ENCODE measurements around the gene OR2H2. TPM values are rescaled to one million over a fixed set of nuclear protein-coding genes. Genes with fewer than 3 reads are reported as not detected.
A peak's percentile ranks its signal among the peaks of the same experiment; 100 is the strongest.

OR2H2 gene
- total RNA-seq, 2 donors from 2014 or later: not detected

DNA sequence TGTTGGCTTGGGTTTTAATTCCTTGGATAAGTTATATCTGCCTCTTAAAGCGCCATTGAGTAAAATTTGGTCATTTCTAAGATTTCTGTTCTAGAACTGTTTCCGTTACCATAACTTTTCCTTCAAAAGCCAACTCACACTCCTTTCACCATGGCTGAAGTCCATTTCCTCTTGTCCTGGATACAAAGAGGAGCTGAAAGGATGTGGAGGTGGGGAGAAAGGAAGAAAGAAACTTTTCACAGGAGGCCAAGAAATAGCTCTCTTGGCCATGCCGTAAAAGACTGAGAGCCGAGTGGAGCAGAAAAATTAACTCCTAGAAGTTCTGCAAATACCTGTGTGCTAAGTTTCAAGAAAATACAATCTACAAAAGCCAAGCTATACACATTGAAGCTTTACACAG is 26.5 kb downstream of the OR2H2 start:
- Mint-ChIP-seq H3K27ac (no peak overlapping the region), H3K9me3 (no peaks in the 10 kb centered on the region), H3K27me3 (ENCODE audit: insufficient read depth) (no peaks in the 10 kb centered on the region), H3K4me3 (no peak overlapping the region), H3K36me3 (ENCODE audit: low read depth) (peaks cover 78% of the 10 kb centered on the region), H3K4me1 (no peaks in the 10 kb centered on the region)
- no peak for DNase-seq
- H3K4me1 ChIP-seq (ENCODE audit: control insufficient read depth, insufficient read depth, low read length): no peaks in the 10 kb centered on the region
- no peak overlapping the region for H3K9ac ChIP-seq (ENCODE audit: extremely low read depth, low read length, poor library complexity, severe bottlenecking)
- H3K9me3 ChIP-seq (ENCODE audit: control insufficient read depth, low read length): no peaks in the 10 kb centered on the region
- 90 to 95% methylated on average over 3 to 4 of the region's 4 CpGs for WGBS, 2 experiments (ENCODE audit: insufficient coverage in 1 of 2, insufficient read length in 1 of 2)
- H3K4me3 ChIP-seq (ENCODE audit: low read length): no peak overlapping the region
- peaks cover 77% of the 10 kb centered on the region for H3K36me3 ChIP-seq (ENCODE audit: control insufficient read depth, insufficient read depth, low read length)
- no peak overlapping the region for H3K27ac ChIP-seq (ENCODE audit: low read depth, low read length)
- no peaks in the 10 kb centered on the region for H3K27me3 ChIP-seq (ENCODE audit: control insufficient read depth, insufficient read depth, low read length, poor library complexity, severe bottlenecking)
- TF ChIP-seq, protein P1, sequence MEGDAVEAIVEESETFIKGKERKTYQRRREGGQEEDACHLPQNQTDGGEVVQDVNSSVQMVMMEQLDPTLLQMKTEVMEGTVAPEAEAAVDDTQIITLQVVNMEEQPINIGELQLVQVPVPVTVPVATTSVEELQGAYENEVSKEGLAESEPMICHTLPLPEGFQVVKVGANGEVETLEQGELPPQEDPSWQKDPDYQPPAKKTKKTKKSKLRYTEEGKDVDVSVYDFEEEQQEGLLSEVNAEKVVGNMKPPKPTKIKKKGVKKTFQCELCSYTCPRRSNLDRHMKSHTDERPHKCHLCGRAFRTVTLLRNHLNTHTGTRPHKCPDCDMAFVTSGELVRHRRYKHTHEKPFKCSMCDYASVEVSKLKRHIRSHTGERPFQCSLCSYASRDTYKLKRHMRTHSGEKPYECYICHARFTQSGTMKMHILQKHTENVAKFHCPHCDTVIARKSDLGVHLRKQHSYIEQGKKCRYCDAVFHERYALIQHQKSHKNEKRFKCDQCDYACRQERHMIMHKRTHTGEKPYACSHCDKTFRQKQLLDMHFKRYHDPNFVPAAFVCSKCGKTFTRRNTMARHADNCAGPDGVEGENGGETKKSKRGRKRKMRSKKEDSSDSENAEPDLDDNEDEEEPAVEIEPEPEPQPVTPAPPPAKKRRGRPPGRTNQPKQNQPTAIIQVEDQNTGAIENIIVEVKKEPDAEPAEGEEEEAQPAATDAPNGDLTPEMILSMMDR (conservative IDR thresholded peaks at IDR 0.05): no peak

DNA sequence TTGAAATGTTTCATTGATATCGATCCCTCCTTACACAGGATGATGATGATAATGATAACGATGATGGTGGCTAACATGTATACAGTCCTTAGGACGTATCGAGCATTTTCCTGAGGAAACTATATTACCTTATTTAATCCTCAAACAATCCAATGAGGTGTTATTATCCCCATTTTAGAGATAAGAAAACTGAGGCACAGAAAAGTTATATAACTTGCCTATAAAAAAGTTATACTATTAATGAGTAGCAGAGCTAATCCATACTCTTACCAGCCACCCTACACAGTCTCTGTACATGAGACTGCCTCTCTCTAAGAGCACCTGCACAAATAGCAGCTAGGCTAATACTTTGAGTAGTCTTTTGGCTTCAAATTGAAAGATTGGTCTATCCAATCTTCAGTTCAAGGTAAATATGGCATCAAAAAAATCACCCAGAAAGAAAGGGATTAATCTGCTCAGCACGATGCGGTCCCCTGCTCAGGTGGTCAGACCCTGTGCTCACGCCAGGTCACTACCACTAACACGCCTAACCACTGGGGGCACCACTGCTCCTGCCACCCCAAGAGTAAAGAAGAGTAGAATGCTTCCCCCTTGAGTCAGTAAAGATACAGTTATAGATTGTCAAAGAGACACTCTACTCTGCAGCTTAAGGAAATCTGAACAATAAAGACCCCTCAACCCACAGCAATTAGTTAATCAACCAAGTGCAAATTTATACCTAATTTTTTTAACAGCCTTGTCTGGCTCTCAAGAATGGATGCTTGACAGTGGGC is 33.0 kb downstream of the OR2H2 start:
- TF ChIP-seq, protein P1 (conservative IDR thresholded peaks at IDR 0.05): peak; percentile 76
- WGBS, 2 experiments (ENCODE audit: insufficient coverage in 1 of 2, insufficient read length in 1 of 2): 92 to 93% methylated on average over 3 to 8 of the region's 8 CpGs
- Histone ChIP-seq H3K9ac (ENCODE audit: extremely low read depth, low read length, poor library complexity, severe bottlenecking) (no peak overlapping the region), H3K36me3 (ENCODE audit: control insufficient read depth, insufficient read depth, low read length) (peaks cover 68% of the 10 kb centered on the region), H3K4me1 (ENCODE audit: control insufficient read depth, insufficient read depth, low read length) (no peaks in the 10 kb centered on the region), H3K27ac (ENCODE audit: low read depth, low read length) (no peak overlapping the region), H3K9me3 (ENCODE audit: control insufficient read depth, low read length) (no peaks in the 10 kb centered on the region), H3K4me3 (ENCODE audit: low read length) (no peak overlapping the region), H3K27me3 (ENCODE audit: control insufficient read depth, insufficient read depth, low read length, poor library complexity, severe bottlenecking) (no peaks in the 10 kb centered on the region)
- Mint-ChIP-seq H3K4me1 (peaks cover 21% of the 10 kb centered on the region), H3K4me3 (no peak overlapping the region), H3K9me3 (no peaks in the 10 kb centered on the region), H3K36me3 (ENCODE audit: low read depth) (peaks cover 74% of the 10 kb centered on the region), H3K27me3 (ENCODE audit: insufficient read depth) (no peaks in the 10 kb centered on the region), H3K27ac (no peak overlapping the region)
- peak; percentile 81 for DNase-seq

DNA sequence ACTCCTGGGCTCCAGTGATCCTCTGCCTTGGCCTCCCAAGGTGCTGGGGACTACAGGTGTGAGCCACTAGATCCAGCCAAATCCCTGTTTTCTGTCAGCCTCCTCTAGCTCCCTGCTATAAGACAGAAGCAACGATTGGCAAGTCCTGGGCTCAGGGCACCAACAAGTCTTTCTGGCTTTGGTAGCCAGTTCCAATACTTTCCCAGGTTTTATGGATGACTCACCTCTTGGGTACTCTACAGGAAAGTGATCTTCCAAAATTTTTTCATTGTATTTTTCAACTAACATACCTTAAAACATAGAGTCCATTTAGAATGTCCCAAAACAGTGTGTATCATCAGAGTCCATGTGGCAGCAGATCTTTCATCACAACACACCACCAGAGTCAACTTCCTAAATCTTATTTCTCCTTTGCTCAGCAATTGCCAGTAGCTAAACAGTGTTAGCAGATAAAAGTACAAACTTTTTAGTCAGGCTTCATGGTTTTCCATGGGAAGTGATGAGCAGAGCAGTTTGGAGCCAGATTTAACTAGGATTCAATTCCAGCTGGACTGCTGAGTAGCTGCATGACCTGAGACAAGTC is 34.7 kb downstream of the OR2H2 start:
- Mint-ChIP-seq H3K4me3 (no peak overlapping the region), H3K27ac (no peak overlapping the region), H3K9me3 (no peaks in the 10 kb centered on the region), H3K4me1 (peaks cover 38% of the 10 kb centered on the region), H3K36me3 (ENCODE audit: low read depth) (peaks cover 66% of the 10 kb centered on the region), H3K27me3 (ENCODE audit: insufficient read depth) (no peaks in the 10 kb centered on the region)
- no peak for DNase-seq
- Histone ChIP-seq H3K9ac (ENCODE audit: extremely low read depth, low read length, poor library complexity, severe bottlenecking) (no peak overlapping the region), H3K4me3 (ENCODE audit: low read length) (no peak overlapping the region), H3K27ac (ENCODE audit: low read depth, low read length) (no peak overlapping the region), H3K36me3 (ENCODE audit: control insufficient read depth, insufficient read depth, low read length) (peaks cover 52% of the 10 kb centered on the region), H3K9me3 (ENCODE audit: control insufficient read depth, low read length) (no peaks in the 10 kb centered on the region), H3K27me3 (ENCODE audit: control insufficient read depth, insufficient read depth, low read length, poor library complexity, severe bottlenecking) (no peaks in the 10 kb centered on the region), H3K4me1 (ENCODE audit: control insufficient read depth, insufficient read depth, low read length) (peaks cover 10% of the 10 kb centered on the region)
- TF ChIP-seq, protein P1 (conservative IDR thresholded peaks at IDR 0.05): no peak
- WGBS, 2 experiments (ENCODE audit: insufficient coverage in 1 of 2, insufficient read length in 1 of 2): 78 to 93% methylated on average over 1 of the region's 1 CpG
